ENCODE results near the gene REPIN1.

REPIN1 gene

GRCh38 chr7:150358433-150358832 is 10.2 kb upstream of the REPIN1 start:
- TF ChIP-seq CTCF (IDR thresholded peaks at IDR 0.05; ENCODE audit: low read depth, low read length) = no peak
- no peak for DNase-seq (ENCODE audit: low read depth, low spot score)
- in situ Hi-C loops (cut with HindIII; ENCODE audit: low sequenced_read_pairs) = no loop called here
- H3K4me3 ChIP-seq (ENCODE audit: low read depth, low read length) = no peak overlapping the region

- in situ Hi-C loops (cut with HindIII; ENCODE audit: low sequenced_read_pairs) = no loop called here
- no peak overlapping the region for H3K4me3 ChIP-seq (ENCODE audit: low read depth, low read length)
- DNase-seq (ENCODE audit: low read depth, low spot score) = no peak
- no peak for TF ChIP-seq CTCF (IDR thresholded peaks at IDR 0.05; ENCODE audit: low read depth, low read length)
Measured at GRCh38 chr7:150358988-150359621, 9.5 kb upstream of the REPIN1 start.

GRCh38 chr7:150359622-150360362 is 8.8 kb upstream of the REPIN1 start:
- in situ Hi-C loops (cut with HindIII; ENCODE audit: low sequenced_read_pairs) = no loop called here
- no peak for DNase-seq (ENCODE audit: low read depth, low spot score)
- TF ChIP-seq CTCF (IDR thresholded peaks at IDR 0.05; ENCODE audit: low read depth, low read length) = no peak
- no peak overlapping the region for H3K4me3 ChIP-seq (ENCODE audit: low read depth, low read length)

- no peak for TF ChIP-seq CTCF (IDR thresholded peaks at IDR 0.05; ENCODE audit: low read depth, low read length)
- no peak for DNase-seq (ENCODE audit: low read depth, low spot score)
- in situ Hi-C loops (cut with HindIII; ENCODE audit: low sequenced_read_pairs) = no loop called here
- H3K4me3 ChIP-seq (ENCODE audit: low read depth, low read length) = no peak overlapping the region
Measured at GRCh38 chr7:150360363-150361058, 8.1 kb upstream of the REPIN1 start.

GRCh38 chr7:150361402-150361801 is 7.2 kb upstream of the REPIN1 start:
- in situ Hi-C loops (cut with HindIII; ENCODE audit: low sequenced_read_pairs) = no loop called here
- no peak for TF ChIP-seq CTCF (IDR thresholded peaks at IDR 0.05; ENCODE audit: low read depth, low read length)
- no peak overlapping the region for H3K4me3 ChIP-seq (ENCODE audit: low read depth, low read length)
- no peak for DNase-seq (ENCODE audit: low read depth, low spot score)

GRCh38 chr7:150361807-150362621 is 6.6 kb upstream of the REPIN1 start:
- no peak for DNase-seq (ENCODE audit: low read depth, low spot score)
- no peak for TF ChIP-seq CTCF (IDR thresholded peaks at IDR 0.05; ENCODE audit: low read depth, low read length)
- in situ Hi-C loops (cut with HindIII; ENCODE audit: low sequenced_read_pairs) = no loop called here
- no peak overlapping the region for H3K4me3 ChIP-seq (ENCODE audit: low read depth, low read length)
